SK-N-SH treated with all-trans-retinoic acid at 6 μM for 48 hours (cell line): ENCODE measurements around the gene GPR32.

Experiments used
- POU6F1 ChIP-seq: fragments of 250-450 bp; sonication (Bioruptor Pico); IDR thresholded peaks from 2 replicates; pipeline ENCODE4 v1.8.0; 2021; ENCODE audit warnings: low read depth, mild to moderate bottlenecking, moderate library complexity, borderline replicate concordance
- ZFP30 ChIP-seq: fragments of 450-650 bp; formaldehyde crosslinking; IDR thresholded peaks from 2 replicates; pipeline ENCODE4 v1.5.0; 2022; ENCODE audit warnings: mild to moderate bottlenecking, moderate library complexity

- no peak for TF ChIP-seq ZFP30 (CRISPR knock-in tag)
- TF ChIP-seq POU6F1 (CRISPR knock-in tag): no peak
These were observed 16.4 kb upstream of the GPR32 start for GRCh38 chr19:50753879-50754278.
